Left renal cortex interstitium (tissue), 4 donors: ENCODE measurements around the gene DNAI4. TPM values are rescaled to one million over a fixed set of nuclear protein-coding genes. Genes with fewer than 3 reads are reported as not detected.
"Not testable (repeated sequence)": the region's sequence is repeated elsewhere in the genome, so short reads cannot be mapped to it uniquely, and the experiment has no call there.

Experiments used
- DNase-seq, 4 donors: peaks; one replicate each; pipeline ENCODE4 v3.0.0-alpha.2; 2013; ENCODE audit warnings: low read depth in 4 of 4, low spot score in 2 of 4, missing footprints in 1 of 4
- polyA plus RNA-seq, 4 donors: library from polyadenylated mRNA; unstranded; fragments of 120-200 nt; gene quantifications; one replicate each; pipeline ENCODE4 v1.2.1, GENCODE V29; 2013; ENCODE audit not compliant: insufficient read length in 4 of 4

Gene DNAI4
- polyA plus RNA-seq, 4 donors, result 10.7 to 18.0 (median 15.9) TPM

DNA sequence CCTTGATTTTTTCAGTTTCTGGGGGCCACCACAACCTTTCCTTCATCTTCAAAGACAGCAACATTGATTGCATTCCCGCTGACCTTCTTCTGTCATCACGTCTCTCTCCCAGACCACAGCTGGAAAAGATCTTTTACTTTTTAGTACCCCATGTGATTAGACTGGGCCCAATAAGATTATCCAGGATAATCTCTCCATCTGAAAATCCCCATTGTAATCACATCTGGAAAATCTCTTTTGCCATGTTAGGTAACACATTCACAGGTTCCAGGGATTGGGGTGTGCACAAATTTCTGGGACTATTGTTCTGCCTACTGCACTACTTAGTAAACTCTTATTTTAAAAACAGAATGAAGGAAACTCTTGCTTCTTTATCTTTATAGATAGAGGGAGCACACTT lies 76.5 kb downstream of the DNAI4 start:
- DNase-seq, result no peak

DNA sequence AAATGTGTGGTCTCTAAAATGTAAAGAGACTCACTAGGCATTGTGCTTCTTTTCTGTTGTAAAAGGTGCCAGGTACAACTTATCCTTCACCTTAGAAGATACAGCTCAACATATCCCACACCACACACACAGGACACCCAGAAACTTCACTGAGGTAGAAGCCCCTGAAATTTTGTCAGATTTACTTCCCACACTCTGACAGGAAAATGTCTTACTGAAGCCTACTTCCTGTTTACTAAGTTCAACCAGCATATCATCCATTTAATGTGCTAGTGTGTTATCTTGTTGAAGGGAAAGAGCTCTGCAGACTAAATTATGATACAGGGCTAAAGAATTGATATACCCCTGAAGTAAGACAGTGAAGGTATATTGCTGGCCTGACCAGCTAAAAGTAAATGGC lies 83.7 kb downstream of the DNAI4 start:
- DNase-seq, result no peak

DNA sequence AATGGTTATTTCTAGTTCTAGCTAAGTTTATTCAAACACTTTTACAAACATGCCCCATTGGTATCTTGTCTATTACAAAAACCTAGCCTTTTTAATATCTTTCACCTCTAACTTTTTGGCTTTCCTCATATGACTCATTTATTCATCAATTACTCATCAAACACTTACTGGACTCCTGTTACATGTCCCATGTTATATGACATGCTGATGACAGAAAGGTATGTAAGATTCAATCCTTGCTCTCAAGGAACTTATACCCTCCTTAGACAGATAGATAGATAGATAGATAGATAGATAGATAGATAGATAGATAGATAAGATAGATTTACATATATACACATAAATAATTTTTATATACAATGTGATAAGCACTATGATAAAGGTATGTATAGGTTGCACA lies 89.7 kb downstream of the DNAI4 start:
- DNase-seq, result no peak

DNA sequence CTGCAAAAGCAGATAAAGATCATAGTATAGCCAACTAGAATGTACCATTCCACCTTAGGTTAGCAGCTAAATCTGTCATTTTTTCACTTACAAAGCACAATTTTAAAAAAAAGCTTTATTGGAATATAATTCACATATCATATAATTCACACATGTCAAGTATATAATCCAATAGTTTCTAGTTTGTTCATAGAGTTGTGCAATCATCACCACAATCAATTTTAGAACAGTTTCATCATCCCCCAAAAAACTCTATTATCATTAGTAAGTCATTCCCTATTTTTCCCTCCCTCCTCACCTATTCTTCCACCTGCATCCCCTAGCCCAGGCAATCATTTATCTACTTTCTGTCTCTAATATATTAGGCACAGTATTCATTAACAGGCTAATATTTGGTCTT lies 91.5 kb downstream of the DNAI4 start:
- no peak for DNase-seq

DNA sequence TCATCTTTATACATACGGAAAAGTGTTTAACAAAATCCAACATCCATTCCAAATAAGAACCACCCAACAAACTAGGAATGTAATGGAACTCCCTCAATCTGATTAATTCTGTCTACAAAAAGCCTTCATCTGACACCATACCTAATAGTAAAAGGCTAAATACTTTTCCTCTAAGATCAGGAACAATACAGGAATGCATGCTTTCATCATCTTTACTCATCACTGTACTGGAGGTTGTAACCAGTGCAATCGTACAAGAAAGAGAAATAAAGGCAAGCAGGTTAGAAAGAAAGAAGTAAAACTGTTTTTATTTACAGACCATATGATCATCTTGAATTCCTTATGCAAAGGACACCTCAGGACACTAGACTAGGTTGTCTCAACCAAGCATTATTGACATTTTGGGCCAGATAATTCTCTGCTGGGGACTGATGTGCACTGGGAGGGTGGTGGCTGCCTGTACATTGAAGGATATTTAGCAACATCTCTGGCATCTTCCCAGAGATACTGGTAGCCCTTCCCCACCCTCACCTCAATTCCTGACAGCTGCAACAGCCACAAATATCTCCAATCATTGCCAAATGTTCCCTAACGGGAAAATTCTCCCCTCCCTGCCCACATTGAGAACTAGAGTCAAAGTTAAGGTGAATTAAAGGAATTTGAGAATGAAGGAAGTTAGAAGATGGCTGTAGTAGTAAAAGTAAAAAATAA lies 93.0 kb downstream of the DNAI4 start:
- no peak for DNase-seq

DNA sequence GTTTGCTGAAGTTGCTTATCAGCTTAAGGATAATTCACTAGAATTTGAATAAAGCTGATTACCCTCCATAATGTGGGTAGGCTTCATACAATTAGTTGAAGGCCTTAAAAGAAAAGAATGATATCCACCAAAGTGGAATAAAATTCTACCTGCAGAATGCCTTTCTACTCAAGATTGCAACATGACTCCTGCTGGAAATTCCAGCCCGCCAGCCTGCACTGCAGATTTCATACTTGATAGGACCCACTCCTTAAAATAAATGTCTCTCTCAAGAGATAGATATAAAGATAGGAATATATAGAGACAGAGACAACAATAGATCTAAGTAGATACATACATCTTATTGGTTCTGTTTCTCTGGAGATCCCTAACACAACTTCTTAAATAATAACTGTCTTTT lies 99.9 kb downstream of the DNAI4 start:
- no peak for DNase-seq

DNA sequence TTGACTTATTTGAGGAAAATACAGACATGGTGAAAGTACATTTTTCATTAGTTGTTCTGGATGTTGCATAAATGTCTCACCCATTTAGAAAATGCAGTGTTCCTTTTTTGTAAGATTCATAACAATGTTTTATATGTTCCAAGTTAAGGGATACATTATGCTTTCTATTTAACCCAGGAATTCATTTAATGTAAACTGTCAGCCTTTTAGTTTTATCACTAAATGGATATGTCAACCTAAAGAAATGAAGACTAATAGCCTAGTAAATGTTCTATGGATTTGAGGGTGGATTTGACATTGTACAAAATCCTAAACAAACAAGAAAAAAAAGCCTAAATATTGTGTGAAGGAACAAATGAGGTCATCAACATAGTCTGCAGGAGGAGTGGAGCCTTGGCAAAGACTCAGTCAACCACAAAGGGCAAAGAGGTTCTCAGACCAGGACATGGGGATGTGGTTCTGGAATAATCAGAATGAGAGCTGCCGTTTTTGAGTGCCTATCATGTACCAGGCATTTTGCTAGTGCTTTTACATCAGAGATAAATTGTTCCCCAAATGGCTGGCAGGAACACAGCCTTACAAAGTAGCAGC lies 114.8 kb downstream of the DNAI4 start:
- no peak for DNase-seq

DNA sequence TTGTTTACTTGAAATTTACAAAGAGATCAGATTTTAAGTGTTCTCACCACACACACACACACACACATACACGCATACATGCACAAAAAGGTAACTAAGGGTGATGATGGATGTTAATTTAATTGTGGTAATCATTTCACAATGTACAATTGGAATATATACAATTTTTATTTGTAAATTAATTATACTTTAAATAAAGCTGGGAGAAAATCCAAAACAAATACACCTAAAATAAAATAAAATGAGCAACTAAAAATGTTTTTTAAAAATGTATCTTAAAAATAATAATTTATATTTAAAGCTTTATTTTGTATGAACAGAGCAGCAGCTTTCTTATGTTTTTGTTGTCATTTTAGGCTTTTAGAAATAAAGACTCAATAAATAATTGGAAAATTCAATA lies 115.4 kb downstream of the DNAI4 start:
- DNase-seq, result no peak

DNA sequence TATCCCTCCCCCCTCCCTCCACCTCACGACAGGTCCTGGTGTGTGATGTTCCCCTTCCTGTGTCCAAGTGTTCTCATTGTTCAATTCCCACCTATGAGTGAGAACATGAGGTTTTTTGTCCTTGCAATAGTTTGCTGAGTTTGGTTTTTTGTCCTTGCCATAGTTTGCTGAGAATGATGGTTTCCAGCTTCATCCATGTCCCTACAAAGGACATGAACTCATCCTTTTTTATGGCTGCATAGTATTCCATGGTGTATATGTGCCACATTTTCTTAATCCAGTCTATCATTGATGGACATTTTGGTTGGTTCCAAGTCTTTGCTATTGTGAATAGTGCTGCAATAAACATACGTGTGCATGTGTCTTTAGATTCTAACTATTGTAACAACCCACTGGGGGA lies 128.8 kb downstream of the DNAI4 start:
- not testable (repeated sequence) for DNase-seq

DNA sequence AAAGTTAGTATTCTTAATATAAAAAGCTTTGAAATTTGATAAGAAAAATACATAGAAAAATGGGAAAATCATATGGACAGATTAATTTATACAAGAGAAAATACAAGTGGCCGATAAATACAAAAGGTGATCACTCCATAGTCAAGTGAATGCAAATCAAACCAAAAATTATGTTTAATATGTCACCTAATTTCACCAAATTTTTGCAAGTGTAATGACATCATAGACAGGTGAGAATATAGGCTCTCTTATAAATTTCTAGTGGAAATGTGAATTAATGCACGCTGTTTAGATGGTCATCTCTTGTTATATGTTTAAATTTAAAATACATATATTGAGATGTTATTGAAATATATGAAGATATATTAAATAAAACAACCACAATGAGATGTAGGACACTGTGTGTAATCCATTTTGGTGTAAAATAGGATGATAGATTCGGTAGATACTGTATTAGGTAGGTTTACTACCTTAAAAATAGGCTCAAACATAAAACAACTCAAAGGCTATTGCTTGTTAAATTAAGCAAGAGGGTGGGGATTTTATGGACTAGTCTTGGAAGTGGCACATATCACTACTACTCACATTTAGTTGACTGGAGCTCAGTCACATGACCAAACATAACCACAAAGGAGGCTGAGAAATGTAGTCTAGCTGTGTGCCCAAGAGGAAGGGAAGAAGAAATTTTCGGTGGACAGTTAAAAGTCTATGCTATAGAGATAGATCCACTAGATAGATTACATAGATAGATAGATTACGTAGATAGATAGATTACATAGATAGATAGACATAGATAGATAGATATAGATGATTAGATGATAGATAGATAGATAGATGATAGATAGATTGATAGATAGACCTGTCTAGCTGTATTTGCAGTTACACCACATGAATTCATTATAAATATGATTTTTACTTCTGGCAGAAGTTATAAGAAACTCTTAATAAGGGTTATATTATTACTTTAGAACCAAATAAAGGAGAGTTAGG lies 132.7 kb downstream of the DNAI4 start:
- DNase-seq, result no peak

DNA sequence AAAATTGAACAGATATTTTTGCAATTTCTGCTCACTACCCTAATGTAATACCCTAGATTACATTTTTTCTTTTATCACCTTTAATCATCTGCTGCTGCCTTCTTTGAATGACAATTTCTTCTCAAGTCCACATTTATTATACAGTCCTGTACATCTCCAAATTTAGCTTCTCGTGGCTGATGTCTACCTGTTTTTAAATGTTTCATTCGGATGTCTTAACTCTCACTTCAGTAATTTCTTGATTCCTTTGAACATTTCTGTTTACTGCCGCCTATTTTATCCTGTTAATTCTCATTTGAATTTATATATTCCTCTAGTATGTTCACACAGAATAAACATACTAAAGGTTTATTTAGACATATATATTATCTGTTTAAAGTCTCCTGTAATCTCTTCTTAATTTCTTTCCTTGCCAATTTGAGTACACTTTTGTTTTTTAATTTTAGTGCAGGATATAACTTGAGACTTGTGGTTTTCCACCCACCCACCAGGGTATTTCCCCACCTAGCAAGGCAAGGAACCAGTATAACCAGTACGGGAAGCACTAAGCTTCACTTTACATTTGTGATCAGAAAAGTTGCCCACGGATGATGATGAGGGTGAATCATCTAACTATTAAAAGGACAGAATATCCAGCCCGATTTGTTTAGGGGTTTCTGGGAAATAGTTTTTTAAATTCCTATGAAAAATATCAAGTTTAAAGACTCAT lies 136.3 kb downstream of the DNAI4 start:
- DNase-seq, result no peak

DNA sequence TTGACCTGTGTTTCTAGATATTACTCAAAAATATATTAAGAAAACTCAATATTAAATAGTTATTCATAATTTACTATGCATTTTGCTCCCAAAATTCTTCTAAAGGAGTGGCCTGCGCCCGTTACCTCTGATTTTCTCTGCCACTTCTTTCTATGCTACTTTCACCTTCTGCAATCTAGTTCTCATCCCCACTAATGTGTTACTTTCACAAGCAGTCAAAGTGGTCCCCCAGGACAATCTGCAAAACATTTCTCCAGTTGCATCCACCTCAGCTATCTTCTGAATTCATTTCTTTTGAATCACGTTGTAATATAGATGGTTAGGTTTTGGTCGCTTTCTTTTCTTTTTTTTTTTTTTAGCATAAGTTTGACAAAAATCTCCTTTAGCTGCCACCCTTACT lies 137.0 kb downstream of the DNAI4 start:
- no peak for DNase-seq

DNA sequence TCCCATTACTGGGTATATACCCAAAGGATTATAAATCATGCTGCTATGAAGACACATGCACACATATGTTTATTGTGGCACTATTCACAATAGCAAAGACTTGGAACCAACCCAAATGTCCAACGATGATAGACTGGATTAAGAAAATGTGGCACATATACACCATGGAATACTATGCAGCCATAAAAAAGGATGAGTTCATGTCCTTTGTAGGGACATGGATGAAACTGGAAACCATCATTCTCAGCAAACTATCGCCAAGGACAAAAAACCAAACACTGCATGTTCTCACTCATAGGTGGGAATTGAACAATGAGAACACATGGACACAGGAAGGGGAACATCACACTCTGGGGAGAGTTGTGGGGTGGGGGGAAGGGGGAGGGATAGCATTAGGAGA lies 138.9 kb downstream of the DNAI4 start:
- DNase-seq, result not testable (repeated sequence)

DNA sequence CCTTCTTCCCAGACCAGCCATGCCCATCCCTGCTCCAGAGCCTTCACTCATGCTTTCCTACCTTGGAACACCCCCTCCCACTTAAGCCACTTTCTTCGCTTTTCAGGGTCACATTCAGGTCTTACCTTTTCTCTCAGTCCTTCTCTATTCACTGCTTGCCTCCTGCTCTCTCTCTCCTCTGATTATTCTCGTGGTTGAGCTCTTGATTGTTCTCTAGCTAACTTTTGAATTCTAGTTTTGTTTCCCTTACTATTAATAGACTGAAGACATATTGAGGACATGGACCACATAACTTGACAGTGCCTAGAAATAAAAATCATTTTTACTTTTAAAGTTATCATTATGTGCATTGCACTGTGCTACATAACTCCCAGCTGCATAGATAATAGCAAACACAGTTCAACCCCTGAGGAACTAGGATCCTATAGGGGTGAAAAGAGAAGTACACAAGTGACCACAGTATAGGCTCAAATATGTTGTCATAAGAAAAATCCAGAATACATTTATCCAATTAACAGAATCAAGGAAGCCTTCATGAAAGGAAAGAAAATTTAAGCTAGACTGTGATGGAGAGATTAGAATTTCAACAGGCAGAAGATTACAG lies 145.1 kb downstream of the DNAI4 start:
- DNase-seq, result no peak

DNA sequence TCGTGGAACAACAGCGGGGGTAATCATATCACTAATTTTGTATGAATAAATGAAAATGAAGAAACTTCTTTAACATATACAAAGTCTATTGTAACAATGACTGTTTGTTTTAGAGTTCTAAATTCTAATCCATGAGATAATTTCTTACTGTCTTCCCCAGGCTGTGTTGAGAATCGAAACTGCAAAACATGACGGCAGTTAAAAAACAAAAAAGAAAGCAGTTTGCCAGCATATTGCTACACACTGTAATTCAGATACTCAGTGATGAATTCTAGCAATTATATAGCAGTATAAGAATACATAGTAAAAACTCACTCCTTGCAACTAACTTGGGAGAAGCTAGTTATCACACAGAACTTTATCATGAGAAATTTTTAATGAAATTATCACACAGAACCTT lies 145.7 kb downstream of the DNAI4 start:
- no peak for DNase-seq

DNA sequence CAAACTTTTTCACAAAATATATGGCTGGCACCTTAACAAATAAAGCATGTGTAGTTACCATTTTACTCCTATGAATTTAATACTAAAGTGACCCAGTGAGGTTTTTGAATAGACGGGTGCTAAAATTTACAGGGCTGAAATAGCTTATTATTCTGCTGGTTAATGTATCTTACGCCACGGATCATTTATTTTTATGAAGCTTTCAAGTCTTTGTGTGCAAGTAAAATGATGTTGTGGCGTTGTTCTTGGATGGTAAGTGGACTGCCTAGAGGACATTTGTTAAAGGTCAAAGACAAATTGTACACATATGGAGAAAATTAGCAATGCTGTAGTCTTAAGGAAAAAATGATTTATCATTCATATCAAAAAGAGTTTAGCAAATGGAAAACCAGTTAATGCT lies 146.4 kb downstream of the DNAI4 start:
- no peak for DNase-seq

DNA sequence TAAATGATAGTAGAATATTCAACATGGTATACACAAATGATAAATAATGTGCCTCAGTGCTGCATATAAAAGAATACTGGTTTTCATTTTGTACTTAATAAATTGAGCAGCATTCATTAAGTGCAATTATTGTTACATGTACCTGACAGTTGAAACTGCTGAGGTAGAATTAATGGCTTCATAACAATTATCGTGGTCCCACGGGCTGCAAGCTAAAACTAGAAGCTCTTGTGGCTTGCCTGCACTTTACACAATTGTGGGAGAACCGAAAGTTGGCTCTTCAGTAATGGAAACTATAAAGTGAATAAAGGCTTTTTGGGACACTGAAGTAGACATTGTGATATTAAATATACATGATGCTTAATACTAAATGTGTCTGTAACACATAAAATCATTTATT lies 146.8 kb downstream of the DNAI4 start:
- no peak for DNase-seq

DNA sequence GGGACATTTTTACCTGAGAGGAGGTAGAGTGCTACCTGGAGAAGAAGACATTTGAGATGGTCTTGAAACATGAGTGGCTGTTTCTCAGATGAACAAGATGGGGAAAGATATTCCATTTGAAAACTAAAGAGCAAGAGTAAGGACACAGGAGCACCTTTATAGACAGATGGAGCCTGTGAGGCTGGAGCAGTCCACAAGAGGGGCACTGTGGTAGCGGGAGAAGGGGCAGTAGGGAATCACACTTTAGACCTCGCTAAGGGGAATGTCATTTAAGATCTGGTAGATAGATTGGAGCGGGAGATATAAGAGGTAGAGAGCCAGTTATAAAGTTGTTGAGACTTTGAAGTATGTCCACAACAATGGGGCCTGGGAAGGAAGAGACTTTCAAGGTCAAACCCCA lies 149.0 kb downstream of the DNAI4 start:
- no peak for DNase-seq

DNA sequence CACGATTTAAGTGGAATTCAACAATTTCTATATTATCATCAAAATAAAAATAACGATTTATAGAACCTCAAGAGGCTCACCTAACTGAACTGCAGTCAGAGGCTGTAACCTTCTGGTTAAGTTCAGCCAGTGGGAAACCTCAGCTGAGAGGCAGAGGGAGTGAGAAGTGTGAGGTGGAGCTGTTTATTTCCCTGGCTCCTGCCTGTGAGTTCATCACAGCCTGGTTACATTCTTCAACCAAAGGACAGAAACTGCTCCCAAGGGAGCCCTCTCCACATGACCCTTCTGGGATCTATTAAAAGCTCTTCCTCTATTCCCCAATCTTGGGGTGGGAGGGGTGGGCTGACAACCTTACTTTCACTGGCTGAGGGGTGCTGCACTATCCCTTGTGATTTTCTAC lies 150.2 kb downstream of the DNAI4 start:
- no peak for DNase-seq

DNA sequence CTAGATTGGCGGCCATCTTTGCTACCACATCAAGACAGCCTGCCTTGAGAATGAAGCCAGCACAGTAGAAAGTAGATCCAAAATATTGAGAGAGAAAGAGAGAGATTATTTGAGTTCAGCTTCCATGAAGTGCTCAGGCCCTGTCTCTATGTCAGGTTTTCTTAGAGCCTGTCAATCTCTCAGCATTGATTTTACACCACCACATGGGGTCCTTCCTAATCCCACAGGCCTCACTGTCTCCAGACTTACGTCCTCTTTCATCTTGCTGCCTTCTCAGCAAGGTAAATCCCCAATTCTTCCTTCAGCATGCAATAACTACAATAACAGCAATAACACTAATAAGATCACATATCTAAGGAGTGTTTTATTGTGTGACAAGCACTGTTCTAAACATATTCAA lies 151.4 kb downstream of the DNAI4 start:
- DNase-seq, result no peak

DNA sequence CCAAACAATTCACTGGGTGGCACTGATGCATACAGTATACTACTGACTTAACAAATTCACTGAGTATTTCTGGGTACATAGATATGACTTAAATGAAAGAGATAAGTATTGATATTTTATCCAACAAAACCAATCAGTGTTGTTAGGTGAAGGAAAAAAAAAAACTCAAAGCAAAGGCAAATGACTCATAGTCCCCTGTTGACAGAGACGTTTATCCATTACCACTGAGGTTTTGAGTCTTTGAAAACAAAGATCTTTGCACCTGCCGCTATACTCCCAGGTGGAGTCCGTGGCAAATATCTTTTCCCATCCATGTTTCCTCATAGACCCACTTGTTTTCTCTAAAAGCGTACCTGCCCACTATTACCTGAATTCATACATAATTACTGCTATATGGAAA lies 154.0 kb downstream of the DNAI4 start:
- DNase-seq, result no peak
